AG09319 (cell line): ENCODE data around the gene ZNF358.

Experiments used
- DNase-seq: peaks from one replicate; pipeline ENCODE4 v3.0.0-alpha.2; 2010; ENCODE audit warnings: low read depth; ENCODE audit errors: extremely low read depth
- TF ChIP-seq, protein P1 (sequence below): IDR thresholded peaks from 2 replicates; pipeline ENCODE4 v1.5.1; 2011; ENCODE audit warnings: low read depth, mild to moderate bottlenecking, inconsistent platforms, low read length, moderate library complexity

Gene ZNF358

DNA sequence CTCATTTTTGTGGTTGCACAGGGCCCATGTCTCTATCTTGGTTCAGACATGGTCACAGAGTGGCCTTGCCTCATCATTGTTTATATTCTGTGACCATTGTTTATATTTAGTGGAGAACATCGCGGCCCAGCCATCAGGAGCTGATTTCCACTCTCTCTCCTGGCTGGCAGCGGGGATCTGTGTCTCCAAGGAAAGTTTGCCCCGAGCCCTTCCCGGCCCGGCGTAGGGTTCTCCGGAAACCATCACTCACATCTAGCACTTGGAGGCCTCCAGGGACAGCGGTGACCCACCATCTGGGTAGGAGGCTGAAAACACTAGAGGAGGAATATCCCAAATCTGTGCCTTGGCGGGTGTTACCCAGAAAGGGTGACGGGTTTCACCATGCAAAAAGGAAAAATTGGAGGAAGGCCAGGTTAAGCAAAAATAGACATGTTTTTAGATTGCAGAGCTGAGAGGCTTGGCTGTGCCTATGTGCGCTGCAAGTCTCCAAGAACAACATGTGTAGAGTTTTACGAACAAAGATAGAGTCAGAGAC lies 726 bp upstream of the ZNF358 start:
- DNase-seq: no peak
- TF ChIP-seq, protein P1, sequence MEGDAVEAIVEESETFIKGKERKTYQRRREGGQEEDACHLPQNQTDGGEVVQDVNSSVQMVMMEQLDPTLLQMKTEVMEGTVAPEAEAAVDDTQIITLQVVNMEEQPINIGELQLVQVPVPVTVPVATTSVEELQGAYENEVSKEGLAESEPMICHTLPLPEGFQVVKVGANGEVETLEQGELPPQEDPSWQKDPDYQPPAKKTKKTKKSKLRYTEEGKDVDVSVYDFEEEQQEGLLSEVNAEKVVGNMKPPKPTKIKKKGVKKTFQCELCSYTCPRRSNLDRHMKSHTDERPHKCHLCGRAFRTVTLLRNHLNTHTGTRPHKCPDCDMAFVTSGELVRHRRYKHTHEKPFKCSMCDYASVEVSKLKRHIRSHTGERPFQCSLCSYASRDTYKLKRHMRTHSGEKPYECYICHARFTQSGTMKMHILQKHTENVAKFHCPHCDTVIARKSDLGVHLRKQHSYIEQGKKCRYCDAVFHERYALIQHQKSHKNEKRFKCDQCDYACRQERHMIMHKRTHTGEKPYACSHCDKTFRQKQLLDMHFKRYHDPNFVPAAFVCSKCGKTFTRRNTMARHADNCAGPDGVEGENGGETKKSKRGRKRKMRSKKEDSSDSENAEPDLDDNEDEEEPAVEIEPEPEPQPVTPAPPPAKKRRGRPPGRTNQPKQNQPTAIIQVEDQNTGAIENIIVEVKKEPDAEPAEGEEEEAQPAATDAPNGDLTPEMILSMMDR: no peak

DNA sequence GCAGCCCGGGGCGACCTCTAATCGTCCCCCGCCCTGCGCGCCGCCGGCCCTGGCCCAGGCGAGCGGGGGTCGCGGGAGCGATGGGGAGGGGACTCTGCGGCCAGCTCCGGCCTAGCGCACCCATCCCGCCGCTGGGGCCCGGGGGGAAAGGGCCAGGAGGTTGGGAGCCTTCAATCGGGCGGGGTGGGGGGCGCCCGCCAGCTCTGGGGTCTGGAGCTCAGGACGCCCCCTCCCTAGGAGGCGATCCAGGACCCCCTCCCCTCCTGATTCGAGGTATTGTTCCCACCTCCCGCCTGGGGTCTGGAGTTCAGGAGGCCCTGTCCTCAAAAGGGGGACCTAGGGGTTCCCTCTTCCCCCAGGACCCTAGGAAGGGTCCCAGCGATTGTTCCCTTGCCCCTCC lies 430 bp downstream of the ZNF358 start:
- DNase-seq: no peak
- TF ChIP-seq, protein P1: no peak

DNA sequence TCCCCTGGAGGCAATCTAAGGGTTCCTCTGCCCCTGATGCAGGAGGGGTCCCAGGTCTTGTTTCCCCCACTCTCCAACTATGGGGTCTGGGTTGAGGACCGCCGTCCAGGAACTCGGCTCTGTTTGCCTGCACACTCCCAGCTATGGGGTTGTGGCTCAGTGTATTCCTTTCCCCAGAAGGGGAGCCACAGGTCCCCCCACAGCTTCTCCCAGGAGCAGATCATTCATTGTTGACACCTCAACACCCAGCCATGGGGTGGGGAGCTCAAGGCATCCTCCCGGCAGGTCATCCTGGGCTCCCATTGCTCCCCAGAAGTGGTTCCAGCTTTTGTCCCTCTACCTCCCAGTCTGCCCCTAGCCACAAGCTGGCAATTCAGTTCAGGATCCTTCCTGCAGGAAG lies 975 bp downstream of the ZNF358 start:
- TF ChIP-seq, protein P1: no peak
- no peak for DNase-seq

DNA sequence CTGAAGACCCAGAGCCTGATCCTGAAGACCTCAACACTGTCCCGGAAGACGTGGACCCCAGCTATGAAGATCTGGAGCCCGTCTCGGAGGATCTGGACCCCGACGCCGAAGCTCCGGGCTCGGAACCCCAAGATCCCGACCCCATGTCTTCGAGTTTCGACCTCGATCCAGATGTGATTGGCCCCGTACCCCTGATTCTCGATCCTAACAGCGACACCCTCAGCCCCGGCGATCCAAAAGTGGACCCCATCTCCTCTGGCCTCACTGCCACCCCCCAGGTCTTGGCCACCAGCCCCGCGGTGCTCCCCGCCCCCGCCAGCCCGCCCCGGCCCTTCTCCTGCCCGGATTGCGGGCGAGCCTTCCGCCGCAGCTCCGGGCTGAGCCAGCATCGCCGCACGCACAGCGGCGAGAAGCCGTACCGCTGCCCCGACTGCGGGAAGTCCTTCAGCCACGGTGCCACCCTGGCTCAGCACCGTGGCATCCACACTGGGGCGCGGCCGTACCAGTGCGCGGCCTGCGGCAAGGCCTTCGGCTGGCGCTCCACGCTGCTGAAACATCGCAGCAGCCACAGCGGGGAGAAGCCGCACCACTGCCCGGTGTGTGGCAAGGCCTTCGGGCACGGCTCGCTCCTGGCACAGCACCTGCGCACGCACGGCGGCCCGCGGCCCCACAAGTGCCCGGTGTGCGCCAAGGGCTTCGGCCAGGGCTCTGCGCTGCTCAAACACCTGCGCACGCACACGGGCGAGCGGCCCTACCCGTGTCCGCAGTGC lies 3.6 kb downstream of the ZNF358 start:
- TF ChIP-seq, protein P1: no peak
- no peak for DNase-seq

DNA sequence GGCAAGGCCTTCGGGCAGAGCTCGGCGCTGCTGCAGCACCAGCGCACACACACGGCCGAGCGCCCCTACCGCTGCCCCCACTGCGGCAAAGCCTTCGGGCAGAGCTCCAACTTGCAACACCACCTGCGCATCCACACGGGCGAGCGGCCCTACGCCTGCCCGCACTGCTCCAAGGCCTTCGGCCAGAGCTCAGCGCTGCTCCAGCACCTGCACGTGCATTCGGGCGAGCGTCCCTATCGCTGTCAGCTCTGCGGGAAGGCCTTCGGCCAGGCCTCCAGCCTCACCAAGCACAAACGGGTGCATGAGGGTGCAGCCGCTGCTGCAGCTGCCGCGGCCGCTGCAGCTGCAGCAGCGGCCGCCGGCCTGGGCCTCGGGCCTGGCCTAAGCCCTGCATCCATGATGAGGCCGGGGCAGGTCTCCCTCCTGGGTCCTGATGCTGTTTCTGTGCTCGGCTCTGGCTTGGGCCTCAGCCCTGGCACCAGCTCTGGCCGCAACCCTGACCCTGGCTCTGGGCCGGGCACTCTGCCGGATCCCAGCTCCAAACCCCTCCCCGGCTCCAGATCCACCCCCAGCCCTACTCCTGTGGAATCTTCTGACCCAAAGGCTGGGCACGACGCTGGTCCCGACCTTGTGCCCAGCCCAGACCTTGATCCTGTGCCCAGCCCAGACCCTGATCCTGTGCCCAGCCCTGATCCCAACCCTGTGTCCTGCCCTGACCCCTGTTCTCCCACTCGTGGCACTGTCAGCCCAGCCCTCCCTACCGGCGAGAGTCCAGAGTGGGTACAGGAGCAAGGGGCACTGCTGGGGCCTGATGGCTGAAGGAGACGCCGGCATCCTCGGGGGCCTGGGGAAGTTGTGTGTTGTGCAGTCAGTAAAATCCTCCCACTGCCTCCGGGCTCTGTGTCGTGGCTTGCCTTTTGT lies 4.5 kb downstream of the ZNF358 start:
- DNase-seq: no peak
- TF ChIP-seq, protein P1: no peak

DNA sequence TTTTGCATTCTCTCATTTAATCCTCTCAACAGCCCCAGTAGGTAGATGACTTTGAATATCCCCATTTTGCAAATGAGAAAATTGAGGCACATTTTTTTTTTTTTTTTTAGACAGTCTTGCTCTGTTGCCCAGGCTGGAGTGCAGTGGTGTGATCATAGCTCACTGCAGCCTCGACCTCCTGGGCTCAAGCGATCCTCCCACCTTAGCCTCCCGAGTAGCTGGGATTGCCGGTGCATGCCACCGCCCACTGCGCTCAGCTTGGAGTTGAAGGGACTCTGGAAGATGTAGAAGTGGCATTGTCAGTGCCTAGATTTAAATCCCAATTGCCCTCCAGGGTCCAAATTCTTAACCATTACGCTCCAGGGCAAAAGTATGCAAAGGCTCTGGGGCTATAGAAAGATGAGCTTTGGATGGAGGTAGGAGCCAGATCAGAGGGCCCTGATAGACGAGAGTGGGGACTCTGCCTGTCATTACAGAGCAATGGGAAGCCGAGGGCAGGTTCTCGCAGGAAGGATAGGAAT lies 5.7 kb downstream of the ZNF358 start:
- no peak for DNase-seq
- TF ChIP-seq, protein P1: no peak
